WTC11 (cell line): ENCODE results near the gene ANO7.

Source experiments
- CREB1 ChIP-seq: sonication (generic); formaldehyde crosslinking; IDR thresholded peaks from 2 replicates; pipeline ENCODE4 v1.8.0; 2023; ENCODE audit warnings: mild to moderate bottlenecking, missing genetic modification reagents
- CTCF ChIP-seq: fragments of 200-600 bp; IDR thresholded peaks from 2 replicates; pipeline ENCODE4 v1.8.0; 2022; ENCODE audit warnings: antibody characterized with exemption
- JUN ChIP-seq: sonication (generic); formaldehyde crosslinking; IDR thresholded peaks from 2 replicates; pipeline ENCODE4 v1.8.0; 2023; ENCODE audit warnings: mild to moderate bottlenecking, missing genetic modification reagents

- TF ChIP-seq CTCF = no peak
- no peak for TF ChIP-seq JUN (CRISPR knock-in tag)
- TF ChIP-seq CREB1 (CRISPR knock-in tag) = no peak
Measured at GRCh38 chr2:241189856-241190201, 1.4 kb downstream of the ANO7 start.
